NCI-H526 treated with DMSO at 0.1 percent for 48 hours (cell line): ENCODE data around the gene PPCS.
"Not testable (repeated sequence)": the region's sequence is repeated elsewhere in the genome, so short reads cannot be mapped to it uniquely, and the experiment has no call there.

Experiments used
- DNase-seq: peaks from one replicate; lab custom pipeline; 2025; lab: John Stamatoyannopoulos, UW

The PPCS gene

DNA sequence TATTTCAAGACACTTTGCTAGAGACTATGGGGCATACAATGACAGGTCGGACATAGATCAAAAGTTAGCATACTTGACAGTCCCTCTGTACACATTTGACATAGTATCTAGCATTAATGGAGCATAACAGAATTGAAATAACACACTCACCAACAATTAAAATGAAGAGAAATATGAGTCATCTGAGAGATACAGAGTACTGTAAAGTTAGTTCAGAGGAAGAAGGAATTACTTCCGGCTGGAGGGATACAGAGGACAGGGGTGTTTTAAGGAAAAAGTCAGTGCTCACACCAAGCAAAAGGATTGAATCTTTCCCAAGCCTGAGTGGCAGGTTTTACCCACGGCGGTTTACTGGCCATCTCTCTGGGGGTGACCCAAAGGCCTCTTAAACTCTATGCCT is 3.0 kb upstream of the PPCS start:
- no peak for DNase-seq

DNA sequence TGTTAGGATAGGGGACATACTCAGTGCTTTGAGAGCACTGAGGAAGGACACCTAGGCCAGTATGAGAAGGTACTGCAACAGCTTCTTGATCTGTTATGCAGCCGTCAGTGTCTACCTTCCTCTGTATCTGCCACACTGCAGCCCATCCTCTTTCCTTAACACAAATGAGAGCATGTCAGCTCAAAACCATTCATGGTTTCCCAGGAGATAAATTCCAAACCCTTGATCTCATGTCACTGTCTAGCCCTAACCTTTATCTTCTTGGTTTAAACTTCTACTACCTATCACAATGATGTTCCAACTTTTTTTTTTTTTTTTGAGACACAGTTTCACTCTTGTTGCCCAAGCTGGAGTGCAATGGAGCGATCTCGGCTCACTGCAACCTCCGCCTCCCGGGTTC is 1.9 kb upstream of the PPCS start:
- DNase-seq: no peak

DNA sequence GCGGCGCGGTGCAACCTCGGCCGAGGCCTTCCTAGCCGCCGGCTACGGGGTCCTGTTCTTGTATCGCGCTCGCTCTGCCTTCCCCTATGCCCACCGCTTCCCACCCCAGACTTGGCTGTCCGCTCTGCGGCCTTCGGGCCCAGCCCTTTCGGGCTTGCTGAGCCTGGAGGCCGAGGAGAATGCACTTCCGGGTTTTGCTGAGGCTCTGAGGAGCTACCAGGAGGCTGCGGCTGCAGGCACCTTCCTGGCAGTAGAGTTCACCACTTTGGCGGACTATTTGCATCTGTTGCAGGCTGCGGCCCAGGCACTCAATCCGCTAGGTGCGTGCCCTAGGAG is 379 bp downstream of the PPCS start:
- DNase-seq: peak; percentile 76

DNA sequence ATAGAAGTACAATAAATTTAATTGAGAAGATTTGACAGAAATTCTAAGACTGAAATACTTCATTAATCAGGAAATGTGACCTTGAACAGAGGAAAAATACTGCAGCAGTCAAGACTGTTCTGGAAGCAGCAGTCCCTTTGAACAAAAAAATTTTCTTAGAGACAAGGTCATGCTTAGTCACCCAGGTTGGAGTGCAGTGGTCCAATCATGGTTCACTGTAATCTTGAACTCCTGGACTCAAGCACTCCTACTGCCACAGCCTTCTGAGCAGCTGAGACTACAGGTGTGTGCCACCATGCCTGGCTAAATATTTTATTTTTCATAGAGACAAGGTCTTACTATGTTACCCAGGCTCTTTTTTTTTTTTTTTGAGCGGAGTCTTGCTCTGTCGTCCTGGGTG is 4.9 kb downstream of the PPCS start:
- DNase-seq: no peak

DNA sequence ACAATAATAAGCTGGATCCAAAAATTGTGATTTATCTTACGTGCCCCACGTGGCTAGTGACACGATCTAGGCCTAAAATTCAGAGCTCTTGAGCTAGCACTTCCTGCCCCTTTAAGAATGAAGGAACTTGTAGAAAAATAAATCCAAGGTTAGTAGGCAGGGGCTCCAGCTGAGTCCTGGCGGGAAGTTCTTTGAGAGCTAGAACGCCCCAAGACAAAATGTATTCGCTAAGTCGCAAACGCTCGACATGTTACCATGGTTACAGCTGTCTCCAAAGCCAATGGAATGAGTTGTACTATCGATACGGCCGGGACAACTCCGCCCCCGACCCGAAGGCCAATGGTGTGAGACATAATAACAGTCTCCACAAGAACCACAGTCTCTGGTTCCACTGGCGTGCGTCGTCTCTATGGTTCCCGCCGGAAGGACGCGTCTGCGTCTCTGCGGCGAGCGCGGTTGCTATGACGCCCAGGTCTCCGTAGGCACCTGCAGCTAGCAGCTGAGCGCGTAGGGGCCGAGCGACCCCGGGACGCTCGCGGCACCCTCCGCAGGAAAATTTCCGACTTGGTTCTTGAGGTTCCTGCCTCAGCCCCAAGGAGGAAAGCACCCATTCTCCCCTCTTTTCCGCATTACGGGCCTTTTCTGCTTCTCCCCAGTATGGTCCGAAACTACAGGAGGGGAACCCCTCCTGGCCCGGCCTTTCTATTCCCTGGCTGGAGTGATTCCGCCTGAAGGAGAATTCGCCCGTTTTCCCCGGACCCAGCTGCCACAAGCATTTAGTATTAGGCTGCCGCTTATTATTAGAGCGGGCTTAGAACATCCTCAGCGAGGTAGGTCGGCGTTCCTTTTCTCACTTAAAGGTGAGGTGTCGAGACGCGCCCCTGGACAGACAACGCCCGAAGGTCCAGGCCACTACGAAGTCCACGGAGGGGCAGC is 6.8 kb downstream of the PPCS start, which contains the start of gene CCDC30:
CCDC30 (plus strand) TSS at position 459 of the 936 bp plus-strand sequence. CDS start 17,266 bp downstream, outside the sequence.
- peak; percentile 100 for DNase-seq

DNA sequence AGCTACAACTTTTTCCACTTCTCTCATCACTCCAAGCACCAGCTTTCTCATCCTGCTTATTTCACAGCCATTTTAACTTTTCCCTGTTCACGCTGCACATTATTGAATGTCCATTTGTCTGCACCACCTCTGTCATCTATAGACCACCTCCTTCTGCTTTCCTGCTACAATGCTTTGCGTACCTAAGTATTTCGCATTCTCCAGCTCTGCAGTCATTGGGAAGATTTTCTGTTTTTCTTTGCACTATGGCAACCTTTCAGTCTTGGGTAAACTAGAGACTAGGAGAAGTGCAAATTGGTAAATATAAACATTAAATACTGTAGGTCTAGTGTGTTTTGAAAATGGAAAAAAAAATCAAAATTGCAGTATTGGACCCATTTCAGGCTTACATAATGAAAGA is 7.6 kb downstream of the PPCS start:
- DNase-seq: no peak

DNA sequence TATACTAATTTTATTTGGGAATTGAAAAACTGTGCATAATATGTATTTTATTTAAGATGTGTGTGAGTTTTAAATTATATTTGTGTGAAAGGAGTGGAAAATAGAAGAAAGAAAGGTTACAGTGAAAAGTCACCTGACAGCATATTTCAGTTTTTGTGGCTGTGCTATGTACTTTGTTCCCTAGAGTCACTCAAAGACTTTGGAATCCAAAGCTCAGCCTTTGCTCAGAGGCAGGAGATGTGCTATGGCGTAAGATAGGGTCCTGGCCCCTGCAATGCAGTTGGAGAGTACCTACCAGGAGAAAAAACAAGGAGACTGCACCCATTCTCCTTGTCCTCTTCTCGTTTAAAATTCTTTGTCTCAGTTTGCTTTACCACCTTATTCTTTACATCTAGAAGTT is 9.7 kb downstream of the PPCS start:
- DNase-seq: no peak

DNA sequence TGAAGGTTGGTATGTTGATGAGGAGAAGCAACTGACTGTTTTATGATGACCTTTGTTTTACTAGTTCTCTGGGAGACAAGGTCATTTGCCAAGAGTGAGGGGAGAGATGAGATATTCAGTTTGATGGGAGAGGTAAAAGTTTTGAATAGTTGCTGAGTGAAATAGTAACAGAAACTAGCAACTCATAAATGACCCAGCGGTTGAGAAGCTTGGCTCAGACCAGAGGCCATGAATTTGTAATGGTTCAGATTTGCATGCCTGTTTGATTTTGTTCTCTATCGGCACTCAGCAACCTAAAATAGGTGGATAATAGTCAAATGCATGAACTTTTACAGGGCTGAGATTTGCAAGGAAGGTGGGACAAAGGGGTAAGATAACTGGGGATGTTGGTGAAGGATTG is 13.4 kb downstream of the PPCS start:
- DNase-seq: no peak

DNA sequence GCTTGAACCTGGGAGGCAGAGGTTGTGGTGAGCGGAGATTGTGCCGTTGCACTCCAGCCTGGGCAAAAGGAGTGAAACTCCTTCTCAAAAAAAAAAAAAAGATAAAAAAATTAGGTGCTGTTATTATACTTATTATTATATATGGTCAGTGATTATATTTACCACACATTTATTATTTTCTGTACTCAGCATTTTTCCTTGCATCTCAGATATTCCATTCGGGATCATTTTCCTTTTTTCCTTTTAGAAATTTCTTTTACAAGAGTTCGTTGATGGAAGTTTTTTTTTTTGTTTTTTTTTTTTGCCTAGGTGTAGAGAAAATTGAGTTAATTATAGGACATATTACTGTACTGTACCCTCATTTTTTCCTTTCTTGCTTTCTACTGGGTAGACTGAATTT is 20.3 kb downstream of the PPCS start:
- DNase-seq: no peak

DNA sequence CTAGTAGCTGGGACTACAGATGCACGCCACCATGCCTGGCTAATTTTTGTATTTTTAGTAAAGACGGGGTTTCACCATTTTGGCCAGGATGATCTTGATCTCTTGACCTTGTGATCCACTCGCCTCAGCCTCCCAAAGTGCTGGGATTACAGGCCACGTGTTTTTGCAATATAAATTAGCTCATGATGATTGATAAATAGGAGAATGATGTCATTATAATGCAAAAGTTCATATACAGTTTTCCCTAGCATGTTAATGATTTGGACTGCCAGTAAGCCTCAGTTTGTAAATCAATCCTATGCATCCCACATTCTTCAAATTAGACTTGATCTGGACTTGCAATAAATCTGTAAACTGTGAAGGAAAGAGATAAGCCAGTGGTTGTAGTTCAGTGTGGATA is 21.0 kb downstream of the PPCS start:
- DNase-seq: not testable (repeated sequence)

DNA sequence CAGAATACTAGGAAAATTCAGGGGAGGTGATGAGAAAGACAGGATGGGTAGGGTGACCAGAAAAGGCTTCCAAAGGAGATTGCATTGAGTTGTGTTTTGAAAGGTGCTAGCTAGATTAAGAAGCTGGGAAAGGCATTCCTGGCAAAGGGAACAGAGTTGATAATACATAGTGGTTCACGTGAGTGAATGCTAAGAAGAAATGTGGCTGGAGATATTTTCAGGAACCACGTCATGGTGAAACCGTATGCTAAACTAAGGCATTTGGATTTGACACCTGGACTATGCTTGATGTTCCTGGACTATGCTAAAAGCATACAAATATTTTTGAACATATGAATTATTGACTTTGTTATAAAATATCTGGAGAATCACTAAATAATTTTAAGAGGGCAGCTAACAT is 21.4 kb downstream of the PPCS start:
- no peak for DNase-seq

DNA sequence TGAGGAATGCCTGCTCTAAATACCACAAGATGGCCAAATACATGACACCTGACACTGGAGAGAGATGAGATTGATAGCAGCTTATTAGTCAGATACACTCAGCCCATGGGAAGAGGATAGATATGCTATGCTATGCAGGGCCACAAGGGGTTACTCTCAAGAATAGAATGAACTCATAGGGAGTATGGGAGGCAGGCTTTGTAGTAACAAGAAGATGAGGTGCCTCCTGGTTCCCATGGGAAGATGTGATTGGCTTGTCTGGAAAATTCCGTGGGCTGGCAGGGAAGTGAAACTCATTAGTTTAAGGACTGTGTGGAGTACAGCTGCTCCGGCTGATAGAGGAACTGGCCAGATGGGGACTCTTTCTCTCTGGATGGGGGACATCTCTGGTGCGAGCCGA is 23.3 kb downstream of the PPCS start:
- DNase-seq: peak; percentile 24

DNA sequence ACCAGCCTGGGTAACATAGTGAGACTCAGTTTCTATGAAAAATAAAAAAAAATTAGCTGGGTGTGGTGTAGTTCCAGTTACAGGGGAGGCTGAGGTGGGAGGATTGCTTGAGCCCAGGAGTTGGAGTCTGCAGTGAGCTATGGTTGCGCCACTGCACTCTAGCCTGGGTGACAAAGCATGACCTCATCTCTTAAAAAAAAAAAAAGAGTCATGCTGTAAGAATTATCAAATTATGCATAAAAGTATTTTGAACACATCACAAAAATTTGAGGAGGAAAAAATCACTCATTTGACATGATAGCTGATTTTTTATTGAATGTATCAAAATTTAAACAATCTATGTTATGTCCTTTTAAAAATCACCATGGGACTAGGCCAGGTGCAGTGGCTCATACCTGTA is 24.6 kb downstream of the PPCS start:
- no peak for DNase-seq

DNA sequence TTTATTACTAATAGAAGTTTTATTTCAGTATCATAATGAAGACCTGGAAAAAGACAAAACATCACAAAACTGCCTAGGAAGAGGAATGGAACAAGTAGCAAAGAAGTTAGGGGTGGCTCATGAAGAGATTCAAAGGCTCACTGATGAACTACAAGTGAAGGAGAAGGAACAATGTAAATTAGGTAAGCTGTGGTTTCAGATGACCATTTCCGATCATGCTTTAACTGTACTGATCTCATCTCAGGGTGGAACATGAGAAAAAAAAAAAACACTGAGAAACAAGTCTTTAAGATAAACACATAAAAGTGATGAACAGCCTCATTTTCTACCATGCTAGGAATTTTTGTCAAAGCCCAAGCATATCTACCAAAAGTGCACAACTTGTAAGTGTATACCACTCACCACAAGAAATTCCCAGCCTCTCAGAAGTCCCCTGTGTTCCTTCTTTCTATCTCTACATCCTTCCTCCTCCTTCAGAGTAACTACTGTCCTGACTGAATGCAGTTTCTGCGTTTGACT is 26.4 kb downstream of the PPCS start:
- no peak for DNase-seq

DNA sequence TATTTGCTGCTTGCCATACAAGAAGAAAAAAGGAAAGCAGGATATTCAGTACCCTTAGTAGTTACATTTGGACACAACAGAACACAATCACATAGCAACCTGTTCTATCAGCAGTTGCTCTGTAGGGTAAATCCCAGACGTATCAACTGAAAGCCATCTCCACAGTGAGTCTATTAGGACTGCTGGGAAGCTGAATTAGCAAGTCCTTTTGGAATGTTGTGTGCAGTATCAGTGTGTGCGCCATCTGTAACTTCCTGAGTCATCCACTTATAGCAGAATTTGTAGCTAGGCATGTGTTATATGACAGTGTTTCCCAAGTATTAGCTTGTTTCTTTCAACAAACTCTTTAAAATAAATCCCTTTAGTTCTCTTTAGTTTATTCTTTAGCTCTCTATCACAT is 28.0 kb downstream of the PPCS start:
- DNase-seq: no peak

DNA sequence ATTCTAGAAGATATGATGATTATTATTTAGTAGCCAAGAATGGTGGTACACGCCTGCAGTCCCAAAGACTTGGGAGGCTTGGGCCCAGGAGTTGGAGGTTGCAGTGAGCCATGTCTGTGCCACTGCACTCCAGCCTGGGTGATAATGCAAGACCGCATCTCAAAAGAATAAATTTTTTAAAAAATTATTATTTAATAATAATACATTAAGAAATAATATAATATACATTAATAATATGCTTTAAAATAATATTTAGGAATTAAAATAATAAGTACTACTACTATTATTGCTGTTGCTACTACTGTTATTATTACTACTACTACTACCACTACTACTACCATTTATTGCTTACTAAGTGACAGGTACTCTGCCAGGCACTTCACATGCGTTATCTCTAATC is 33.9 kb downstream of the PPCS start:
- no peak for DNase-seq

DNA sequence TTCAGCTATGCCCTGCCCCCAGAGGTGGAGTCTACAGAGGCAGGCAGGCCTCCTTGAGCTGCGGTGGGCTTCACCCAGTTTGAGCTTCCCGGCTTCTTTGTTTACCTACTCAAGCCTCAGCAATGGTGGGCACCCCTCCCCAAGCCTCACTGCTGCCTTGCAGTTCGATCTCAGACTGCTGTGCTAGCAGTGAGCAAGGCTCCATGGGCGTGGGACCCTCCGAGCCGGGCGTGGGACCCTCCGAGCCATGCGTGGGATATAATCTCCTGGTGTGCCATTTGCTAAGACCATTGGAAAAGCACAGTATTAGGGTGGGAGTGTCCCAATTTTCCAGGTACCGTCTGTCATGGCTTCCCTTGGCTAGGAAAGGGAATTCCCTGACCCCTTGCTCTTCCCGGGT is 45.7 kb downstream of the PPCS start:
- DNase-seq: not testable (repeated sequence)

DNA sequence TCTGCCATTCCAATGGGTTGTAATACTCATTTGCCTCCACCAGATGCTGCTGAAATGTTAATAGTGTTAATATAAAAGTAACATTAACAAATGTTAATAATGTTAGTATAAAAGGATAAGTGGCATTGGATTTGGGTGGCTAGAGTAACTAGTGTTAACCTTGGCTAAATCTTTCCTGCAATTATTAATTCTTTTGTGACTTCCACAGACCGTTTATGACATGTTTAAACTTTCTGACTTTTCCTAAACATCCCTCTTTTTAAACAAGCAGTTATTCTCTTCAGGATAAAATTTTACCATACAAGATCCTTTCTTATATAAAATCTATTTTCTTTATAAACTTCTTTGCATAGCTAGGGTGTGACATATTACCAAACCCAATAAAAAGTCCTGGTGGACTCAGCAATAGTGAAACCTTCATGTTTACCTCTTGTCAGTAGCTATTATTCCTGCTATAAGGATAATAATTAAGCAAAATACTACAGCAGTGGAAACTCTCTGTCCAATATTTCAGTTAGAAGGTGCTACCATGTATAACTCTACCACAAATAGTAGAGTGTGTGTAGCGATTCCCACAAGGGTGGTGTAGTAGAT is 48.3 kb downstream of the PPCS start:
- DNase-seq: no peak

DNA sequence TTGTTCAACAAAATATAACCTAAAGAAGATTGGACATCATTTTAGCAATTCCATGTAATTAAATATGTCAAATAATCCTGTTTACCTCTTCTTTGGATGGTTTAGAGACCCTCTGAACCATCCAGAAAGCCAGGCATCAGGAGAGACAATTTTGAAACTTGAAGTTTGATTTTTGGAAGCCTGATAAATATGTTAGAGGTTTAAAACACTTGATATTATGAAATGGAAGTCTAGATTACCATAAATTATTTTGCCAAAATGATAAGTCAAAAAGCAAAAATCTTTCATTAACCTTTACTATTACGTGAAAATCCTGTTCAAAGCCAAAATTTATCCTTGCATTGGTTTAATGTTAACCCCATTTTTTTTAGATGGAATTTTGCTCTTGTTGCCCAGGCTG is 50.2 kb downstream of the PPCS start:
- no peak for DNase-seq
